HG02852 (cell line): ENCODE results near the gene MRPS14.
A peak's percentile ranks its signal among the peaks of the same experiment; 100 is the strongest.
"Not testable (repeated sequence)": the region's sequence is repeated elsewhere in the genome, so short reads cannot be mapped to it uniquely, and the experiment has no call there.

Source experiments
- ATAC-seq: cut with Tn5 transposase; IDR thresholded peaks from one replicate; pipeline ENCODE4 v1.9.1; 2021; ENCODE audit warnings: mild to moderate bottlenecking, moderate library complexity; ENCODE audit not compliant: unreplicated experiment

Gene MRPS14

GRCh38 chr1:175024773-175025172 lies 1.5 kb upstream of the MRPS14 start:
- ATAC-seq: no peak

GRCh38 chr1:175023922-175024242 lies 657 bp upstream of the MRPS14 start:
- not testable (repeated sequence) for ATAC-seq

- no peak for ATAC-seq
Measured at GRCh38 chr1:175019524-175019923, 3.7 kb downstream of the MRPS14 start.

- no peak for ATAC-seq
Measured at GRCh38 chr1:175015243-175015642, 8.0 kb downstream of the MRPS14 start.

GRCh38 chr1:175013445-175013844 lies 9.8 kb downstream of the MRPS14 start:
- no peak for ATAC-seq

- no peak for ATAC-seq
Measured at GRCh38 chr1:175009532-175009931, 13.7 kb downstream of the MRPS14 start.

GRCh38 chr1:175005085-175005783 lies 18.0 kb downstream of the MRPS14 start:
- no peak for ATAC-seq

- no peak for ATAC-seq
Measured at GRCh38 chr1:175003521-175003920, 19.7 kb downstream of the MRPS14 start.

- no peak for ATAC-seq
Measured at GRCh38 chr1:175002910-175003517, 20.2 kb downstream of the MRPS14 start.

- ATAC-seq: no peak
Measured at GRCh38 chr1:175000697-175001187, 22.5 kb downstream of the MRPS14 start.

GRCh38 chr1:174999936-175000696 lies 23.1 kb downstream of the MRPS14 start, which contains the start of gene CACYBP:
TSS of gene CACYBP (plus strand) at chr1:174999947. CDS start at chr1:175000181, 234 bp downstream.
- ATAC-seq: peak; percentile 14

GRCh38 chr1:174999216-174999935 lies 23.8 kb downstream of the MRPS14 start:
- peak; percentile 77 for ATAC-seq

GRCh38 chr1:174998569-174999215 lies 24.5 kb downstream of the MRPS14 start:
- peak; percentile 1 for ATAC-seq

- ATAC-seq: no peak
Measured at GRCh38 chr1:174997041-174997440, 26.2 kb downstream of the MRPS14 start.

- no peak for ATAC-seq
Measured at GRCh38 chr1:174996476-174996875, 26.7 kb downstream of the MRPS14 start.

- no peak for ATAC-seq
Measured at GRCh38 chr1:174995916-174996315, 27.3 kb downstream of the MRPS14 start.

- ATAC-seq: no peak
Measured at GRCh38 chr1:174995121-174995520, 28.1 kb downstream of the MRPS14 start.

GRCh38 chr1:174991473-174991872 lies 31.8 kb downstream of the MRPS14 start:
- no peak for ATAC-seq

- ATAC-seq: no peak
Measured at GRCh38 chr1:174990382-174990999, 32.7 kb downstream of the MRPS14 start.

GRCh38 chr1:174989536-174990220 lies 33.5 kb downstream of the MRPS14 start:
- ATAC-seq: no peak
